Right lobe of liver (tissue), 4 donors: ENCODE results near the gene PDSS2.

Experiments used
- POLR2A ChIP-seq: fragments of 450-650 bp; IDR thresholded peaks from one replicate; pipeline ENCODE4 v1.6.1; 2017; ENCODE audit warnings: antibody characterized with exemption, mild to moderate bottlenecking
- TF ChIP-seq, protein P1 (sequence below), 4 donors: fragments of 200-600 bp in 3 of 4; fragments of 450-650 bp in 1 of 4; IDR thresholded peaks; one replicate each; pipeline versions ENCODE4 v1.5.1 to v1.8.0; 2016 to 2022; ENCODE audit warnings: antibody characterized with exemption in 4 of 4, mild to moderate bottlenecking in 2 of 4
- donor health status: DM: no; HTN: no; CAD: no.
- donor health status: DM: no; HTN: no; CAD: no.
- donor health status: DM: no; HTN: yes; CAD: no.

DNA sequence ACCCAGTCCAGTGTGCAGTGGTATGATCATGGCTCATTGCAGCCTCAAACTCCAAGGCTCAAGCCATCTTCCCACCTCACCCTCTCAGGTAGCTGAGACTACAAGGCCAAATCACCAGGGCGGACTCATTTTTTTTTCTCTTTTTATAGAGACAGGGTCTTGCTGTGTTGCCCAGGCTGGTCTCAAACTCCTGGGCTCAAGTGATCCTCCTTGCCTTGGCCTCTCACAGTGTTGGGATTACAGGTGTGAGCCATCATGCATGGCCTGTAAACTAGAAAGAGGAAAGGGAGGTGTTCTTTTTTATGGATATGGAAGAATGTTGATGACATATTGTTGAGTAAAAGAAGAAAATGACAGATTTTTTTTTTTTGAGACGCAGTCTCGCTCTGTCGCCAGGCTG is 339.0 kb downstream of the PDSS2 start:
- TF ChIP-seq, protein P1, sequence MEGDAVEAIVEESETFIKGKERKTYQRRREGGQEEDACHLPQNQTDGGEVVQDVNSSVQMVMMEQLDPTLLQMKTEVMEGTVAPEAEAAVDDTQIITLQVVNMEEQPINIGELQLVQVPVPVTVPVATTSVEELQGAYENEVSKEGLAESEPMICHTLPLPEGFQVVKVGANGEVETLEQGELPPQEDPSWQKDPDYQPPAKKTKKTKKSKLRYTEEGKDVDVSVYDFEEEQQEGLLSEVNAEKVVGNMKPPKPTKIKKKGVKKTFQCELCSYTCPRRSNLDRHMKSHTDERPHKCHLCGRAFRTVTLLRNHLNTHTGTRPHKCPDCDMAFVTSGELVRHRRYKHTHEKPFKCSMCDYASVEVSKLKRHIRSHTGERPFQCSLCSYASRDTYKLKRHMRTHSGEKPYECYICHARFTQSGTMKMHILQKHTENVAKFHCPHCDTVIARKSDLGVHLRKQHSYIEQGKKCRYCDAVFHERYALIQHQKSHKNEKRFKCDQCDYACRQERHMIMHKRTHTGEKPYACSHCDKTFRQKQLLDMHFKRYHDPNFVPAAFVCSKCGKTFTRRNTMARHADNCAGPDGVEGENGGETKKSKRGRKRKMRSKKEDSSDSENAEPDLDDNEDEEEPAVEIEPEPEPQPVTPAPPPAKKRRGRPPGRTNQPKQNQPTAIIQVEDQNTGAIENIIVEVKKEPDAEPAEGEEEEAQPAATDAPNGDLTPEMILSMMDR (IDR thresholded peaks at IDR 0.05): no peak
- no peak for TF ChIP-seq POLR2A
